ENCODE results near the gene CENPL. TPM values are rescaled to one million over a fixed set of nuclear protein-coding genes. Genes with fewer than 3 reads are reported as not detected.
A peak's percentile ranks its signal among the peaks of the same experiment; 100 is the strongest.

The CENPL gene
- total and polyA plus RNA-seq, 9 of the 15 experiments (the other 6 are each of a cell fraction or from before 2014, with no cell fraction given): 33.0 to 52.7 (median 39.7) TPM

DNA sequence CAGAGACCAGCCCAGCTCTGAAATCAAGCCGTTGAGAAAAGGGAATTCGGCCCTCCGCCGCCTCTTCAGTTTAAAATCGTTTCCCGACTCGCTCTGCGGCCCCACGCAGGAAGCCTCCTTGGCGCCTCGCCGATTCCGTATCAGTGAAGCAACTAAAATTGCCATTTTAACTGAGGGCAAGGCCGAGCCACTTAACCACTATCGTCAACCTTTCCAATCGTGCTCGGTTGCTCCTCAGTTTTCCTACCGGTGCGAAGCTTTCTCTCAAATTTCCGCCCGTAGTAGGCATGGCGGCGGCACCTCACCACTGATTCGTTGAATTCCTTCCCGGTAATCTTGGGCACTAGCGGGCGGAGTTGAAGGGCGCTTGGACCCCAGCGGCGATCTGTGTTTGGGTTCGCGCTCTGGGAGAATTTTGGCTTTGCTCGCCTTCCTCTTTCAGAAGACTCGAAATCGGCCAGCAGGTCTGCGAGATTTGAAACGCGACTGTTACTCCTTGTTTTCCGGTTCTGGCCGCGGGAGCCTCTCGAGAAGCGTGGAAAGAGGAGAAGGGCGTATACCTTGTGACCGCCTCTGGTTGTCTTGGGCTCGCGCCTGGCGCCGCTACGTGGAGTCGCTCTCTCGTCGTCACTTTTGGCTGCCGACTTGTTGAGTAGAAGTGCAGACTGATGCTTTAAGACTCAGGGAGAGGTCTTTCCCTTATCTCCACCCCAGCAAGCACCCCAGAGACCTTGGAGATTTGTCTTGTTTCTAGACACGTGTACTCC is at the start of gene CENPL, which contains the start of gene DARS2 (continued):
- TF ChIP-seq XRCC5 (IDR thresholded peaks at IDR 0.05; ENCODE audit: low read depth, low read length) (peak; percentile 72; the same call in 1 of the 2 replicates), SRF (CRISPR knock-in tag; IDR thresholded peaks at IDR 0.05) (0 out of 4 replicates have a peak, but pooled peaks of 1 of the 2 experiments have one; percentile 10), CBFA2T3 (IDR thresholded peaks at IDR 0.05) (peak; percentile 43), ZFP36 (IDR thresholded peaks at IDR 0.05; ENCODE audit: low read depth, low read length, partially characterized antibody) (peak; percentile 25), FIP1L1 (IDR thresholded peaks at IDR 0.05; ENCODE audit: low read depth, low read length, poor library complexity, severe bottlenecking) (peak; percentile 63), NRF1 (conservative IDR thresholded peaks at IDR 0.05 in 1 of 2, IDR thresholded peaks at IDR 0.05 in 1 of 2) (peak; percentile 69 to 72), HMGN3 (IDR thresholded peaks at IDR 0.05; ENCODE audit: borderline replicate concordance, extremely low read depth, insufficient read length, low read depth, low read length) (no peak), ZFP1 (CRISPR knock-in tag; IDR thresholded peaks at IDR 0.05) (no peak), TAF9B (IDR thresholded peaks at IDR 0.05; ENCODE audit: partially characterized antibody) (peak; percentile 85), ZNF174 (CRISPR knock-in tag; IDR thresholded peaks at IDR 0.05) (no peak)
- TF ChIP-seq, protein P1, sequence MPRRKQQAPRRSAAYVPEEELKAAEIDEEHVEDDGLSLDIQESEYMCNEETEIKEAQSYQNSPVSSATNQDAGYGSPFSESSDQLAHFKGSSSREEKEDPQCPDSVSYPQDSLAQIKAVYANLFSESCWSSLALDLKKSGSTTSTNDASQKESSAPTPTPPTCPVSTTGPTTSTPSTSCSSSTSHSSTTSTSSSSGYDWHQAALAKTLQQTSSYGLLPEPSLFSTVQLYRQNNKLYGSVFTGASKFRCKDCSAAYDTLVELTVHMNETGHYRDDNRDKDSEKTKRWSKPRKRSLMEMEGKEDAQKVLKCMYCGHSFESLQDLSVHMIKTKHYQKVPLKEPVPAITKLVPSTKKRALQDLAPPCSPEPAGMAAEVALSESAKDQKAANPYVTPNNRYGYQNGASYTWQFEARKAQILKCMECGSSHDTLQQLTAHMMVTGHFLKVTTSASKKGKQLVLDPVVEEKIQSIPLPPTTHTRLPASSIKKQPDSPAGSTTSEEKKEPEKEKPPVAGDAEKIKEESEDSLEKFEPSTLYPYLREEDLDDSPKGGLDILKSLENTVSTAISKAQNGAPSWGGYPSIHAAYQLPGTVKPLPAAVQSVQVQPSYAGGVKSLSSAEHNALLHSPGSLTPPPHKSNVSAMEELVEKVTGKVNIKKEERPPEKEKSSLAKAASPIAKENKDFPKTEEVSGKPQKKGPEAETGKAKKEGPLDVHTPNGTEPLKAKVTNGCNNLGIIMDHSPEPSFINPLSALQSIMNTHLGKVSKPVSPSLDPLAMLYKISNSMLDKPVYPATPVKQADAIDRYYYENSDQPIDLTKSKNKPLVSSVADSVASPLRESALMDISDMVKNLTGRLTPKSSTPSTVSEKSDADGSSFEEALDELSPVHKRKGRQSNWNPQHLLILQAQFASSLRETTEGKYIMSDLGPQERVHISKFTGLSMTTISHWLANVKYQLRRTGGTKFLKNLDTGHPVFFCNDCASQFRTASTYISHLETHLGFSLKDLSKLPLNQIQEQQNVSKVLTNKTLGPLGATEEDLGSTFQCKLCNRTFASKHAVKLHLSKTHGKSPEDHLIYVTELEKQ (CRISPR knock-in tag; IDR thresholded peaks at IDR 0.05): no peak
- TF ChIP-seq, protein P2, sequence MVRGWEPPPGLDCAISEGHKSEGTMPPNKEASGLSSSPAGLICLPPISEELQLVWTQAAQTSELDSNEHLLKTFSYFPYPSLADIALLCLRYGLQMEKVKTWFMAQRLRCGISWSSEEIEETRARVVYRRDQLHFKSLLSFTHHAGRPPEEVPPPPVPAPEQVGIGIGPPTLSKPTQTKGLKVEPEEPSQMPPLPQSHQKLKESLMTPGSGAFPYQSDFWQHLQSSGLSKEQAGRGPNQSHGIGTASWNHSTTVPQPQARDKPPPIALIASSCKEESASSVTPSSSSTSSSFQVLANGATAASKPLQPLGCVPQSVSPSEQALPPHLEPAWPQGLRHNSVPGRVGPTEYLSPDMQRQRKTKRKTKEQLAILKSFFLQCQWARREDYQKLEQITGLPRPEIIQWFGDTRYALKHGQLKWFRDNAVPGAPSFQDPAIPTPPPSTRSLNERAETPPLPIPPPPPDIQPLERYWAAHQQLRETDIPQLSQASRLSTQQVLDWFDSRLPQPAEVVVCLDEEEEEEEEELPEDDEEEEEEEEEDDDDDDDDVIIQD (CRISPR knock-in tag; IDR thresholded peaks at IDR 0.05): no peak
- TF ChIP-seq, protein P3, sequence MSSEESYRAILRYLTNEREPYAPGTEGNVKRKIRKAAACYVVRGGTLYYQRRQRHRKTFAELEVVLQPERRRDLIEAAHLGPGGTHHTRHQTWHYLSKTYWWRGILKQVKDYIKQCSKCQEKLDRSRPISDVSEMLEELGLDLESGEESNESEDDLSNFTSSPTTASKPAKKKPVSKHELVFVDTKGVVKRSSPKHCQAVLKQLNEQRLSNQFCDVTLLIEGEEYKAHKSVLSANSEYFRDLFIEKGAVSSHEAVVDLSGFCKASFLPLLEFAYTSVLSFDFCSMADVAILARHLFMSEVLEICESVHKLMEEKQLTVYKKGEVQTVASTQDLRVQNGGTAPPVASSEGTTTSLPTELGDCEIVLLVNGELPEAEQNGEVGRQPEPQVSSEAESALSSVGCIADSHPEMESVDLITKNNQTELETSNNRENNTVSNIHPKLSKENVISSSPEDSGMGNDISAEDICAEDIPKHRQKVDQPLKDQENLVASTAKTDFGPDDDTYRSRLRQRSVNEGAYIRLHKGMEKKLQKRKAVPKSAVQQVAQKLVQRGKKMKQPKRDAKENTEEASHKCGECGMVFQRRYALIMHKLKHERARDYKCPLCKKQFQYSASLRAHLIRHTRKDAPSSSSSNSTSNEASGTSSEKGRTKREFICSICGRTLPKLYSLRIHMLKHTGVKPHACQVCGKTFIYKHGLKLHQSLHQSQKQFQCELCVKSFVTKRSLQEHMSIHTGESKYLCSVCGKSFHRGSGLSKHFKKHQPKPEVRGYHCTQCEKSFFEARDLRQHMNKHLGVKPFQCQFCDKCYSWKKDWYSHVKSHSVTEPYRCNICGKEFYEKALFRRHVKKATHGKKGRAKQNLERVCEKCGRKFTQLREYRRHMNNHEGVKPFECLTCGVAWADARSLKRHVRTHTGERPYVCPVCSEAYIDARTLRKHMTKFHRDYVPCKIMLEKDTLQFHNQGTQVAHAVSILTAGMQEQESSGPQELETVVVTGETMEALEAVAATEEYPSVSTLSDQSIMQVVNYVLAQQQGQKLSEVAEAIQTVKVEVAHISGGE (CRISPR knock-in tag; IDR thresholded peaks at IDR 0.05): peak in 1 of 3 experiments; percentile 89; a peak in 2 of 6 replicates
- TF ChIP-seq, protein P4, sequence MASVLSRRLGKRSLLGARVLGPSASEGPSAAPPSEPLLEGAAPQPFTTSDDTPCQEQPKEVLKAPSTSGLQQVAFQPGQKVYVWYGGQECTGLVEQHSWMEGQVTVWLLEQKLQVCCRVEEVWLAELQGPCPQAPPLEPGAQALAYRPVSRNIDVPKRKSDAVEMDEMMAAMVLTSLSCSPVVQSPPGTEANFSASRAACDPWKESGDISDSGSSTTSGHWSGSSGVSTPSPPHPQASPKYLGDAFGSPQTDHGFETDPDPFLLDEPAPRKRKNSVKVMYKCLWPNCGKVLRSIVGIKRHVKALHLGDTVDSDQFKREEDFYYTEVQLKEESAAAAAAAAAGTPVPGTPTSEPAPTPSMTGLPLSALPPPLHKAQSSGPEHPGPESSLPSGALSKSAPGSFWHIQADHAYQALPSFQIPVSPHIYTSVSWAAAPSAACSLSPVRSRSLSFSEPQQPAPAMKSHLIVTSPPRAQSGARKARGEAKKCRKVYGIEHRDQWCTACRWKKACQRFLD (CRISPR knock-in tag; IDR thresholded peaks at IDR 0.05): peak; percentile 91
